Ectodermal cell (in vitro differentiated cells): ENCODE data around the gene DDR2.

Experiments used
- H3K27ac ChIP-seq: 2 replicates; pipeline ENCODE4 v1.7.0; 2013; ENCODE audit warnings: mild to moderate bottlenecking, low read depth, low read length; ENCODE audit not compliant: insufficient read depth, poor library complexity, severe bottlenecking
- H3K27me3 ChIP-seq: 2 replicates; pipeline ENCODE4 v1.7.0; 2013; ENCODE audit warnings: mild to moderate bottlenecking, low read length; ENCODE audit not compliant: insufficient read depth, control insufficient read depth, poor library complexity, severe bottlenecking
- H3K36me3 ChIP-seq: one replicate; pipeline ENCODE4 v1.7.0; 2013; ENCODE audit warnings: low read length; ENCODE audit not compliant: control insufficient read depth, insufficient read depth
- H3K4me1 ChIP-seq: one replicate; pipeline ENCODE4 v1.7.0; 2013; ENCODE audit warnings: low read length; ENCODE audit not compliant: control insufficient read depth, insufficient read depth
- H3K4me3 ChIP-seq: 2 replicates; pipeline ENCODE4 v1.7.0; 2013; ENCODE audit warnings: low read depth, low read length, control low read depth; ENCODE audit not compliant: insufficient read depth
- H3K9me3 ChIP-seq: 2 replicates; pipeline ENCODE4 v1.7.0; 2013; ENCODE audit warnings: mild to moderate bottlenecking, low read length, moderate library complexity; ENCODE audit not compliant: control insufficient read depth
- WGBS, 2 experiments: methylation state at CpG; one replicate each; pipeline ENCODE4 v1.1.7; 2013; ENCODE audit warnings: missing lambda C conversion rate in 2 of 2; 5-methylcytosine and 5-hydroxymethylcytosine counted together

DDR2 gene

DNA sequence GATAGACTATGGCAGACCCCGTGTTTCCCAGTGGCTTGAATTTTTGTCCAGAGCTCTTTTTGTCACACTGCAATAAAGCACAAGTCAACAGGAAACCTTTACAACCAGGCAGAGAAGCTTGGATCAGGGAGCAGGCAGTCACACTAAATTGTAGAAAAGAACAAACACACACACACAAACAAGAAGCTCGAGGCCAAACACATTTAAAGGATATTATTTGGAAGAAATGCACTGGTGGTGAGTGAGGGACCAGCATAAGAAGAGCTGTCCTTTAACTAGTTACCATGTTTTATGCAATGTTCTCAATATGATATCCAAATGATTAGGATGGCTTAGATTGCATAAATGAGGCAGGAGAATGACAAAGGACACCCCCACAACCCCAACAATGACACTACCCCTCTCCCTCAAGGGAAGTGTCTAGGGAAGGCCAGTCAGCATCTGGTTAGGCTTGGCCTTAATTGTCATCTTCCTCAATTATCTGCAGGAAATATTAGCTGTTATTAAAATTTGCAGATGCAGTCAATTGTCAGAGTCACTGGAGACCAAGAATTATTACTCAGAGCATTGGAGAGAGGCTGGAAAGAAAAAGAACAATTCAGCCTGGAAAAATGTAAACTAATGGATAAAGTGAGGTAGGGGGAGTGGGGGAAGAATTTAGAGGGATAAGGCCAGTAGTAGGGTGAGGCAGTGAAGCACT lies 35.3 kb downstream of the DDR2 start:
- Histone ChIP-seq H3K36me3 (no peaks in the 10 kb centered on the region), H3K4me1 (peaks cover 8% of the 10 kb centered on the region), H3K27ac (no peak overlapping the region), H3K4me3 (no peak overlapping the region), H3K27me3 (no peaks in the 10 kb centered on the region), H3K9me3 (no peaks in the 10 kb centered on the region)
- WGBS, 2 experiments: 84 to 89% methylated on average over 1 of the region's 2 CpGs

DNA sequence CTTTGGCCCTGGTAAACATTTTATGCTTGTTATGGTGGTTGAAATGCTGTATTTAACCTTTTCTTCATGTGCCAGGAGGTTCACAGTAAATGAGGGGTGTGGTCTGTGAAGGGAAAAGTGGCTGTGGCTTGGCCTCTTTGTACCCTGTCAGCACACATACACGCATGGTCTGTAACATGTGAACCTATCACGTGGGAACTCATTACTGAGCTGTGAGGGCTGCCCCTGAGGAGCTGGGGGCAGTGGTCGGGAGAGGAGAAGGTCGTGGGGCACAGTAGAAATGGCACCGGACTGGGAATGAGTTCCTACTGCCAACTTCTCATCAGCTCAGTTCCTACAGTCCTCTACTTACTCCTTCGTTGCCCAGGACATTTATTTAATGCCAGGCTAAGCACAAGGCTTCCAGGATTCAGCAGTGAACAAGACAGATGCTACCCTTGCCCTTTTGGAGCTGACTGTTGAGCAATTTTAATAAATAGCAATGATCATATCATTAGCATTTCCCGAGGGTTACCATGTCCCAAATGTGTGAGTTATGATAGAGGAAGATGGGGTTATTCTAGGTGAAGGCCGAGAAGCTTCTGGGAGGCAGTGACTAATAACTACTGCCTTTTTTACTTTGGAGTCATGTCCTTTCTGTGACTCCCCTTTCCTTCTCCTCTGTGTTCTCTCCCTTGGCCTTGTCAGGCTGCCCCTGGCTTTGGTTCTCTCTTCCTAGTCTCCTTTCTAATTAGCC lies 38.8 kb downstream of the DDR2 start:
- 89 to 92% methylated on average over 8 of the region's 8 CpGs for WGBS, 2 experiments
- H3K4me3 ChIP-seq: no peak overlapping the region

DNA sequence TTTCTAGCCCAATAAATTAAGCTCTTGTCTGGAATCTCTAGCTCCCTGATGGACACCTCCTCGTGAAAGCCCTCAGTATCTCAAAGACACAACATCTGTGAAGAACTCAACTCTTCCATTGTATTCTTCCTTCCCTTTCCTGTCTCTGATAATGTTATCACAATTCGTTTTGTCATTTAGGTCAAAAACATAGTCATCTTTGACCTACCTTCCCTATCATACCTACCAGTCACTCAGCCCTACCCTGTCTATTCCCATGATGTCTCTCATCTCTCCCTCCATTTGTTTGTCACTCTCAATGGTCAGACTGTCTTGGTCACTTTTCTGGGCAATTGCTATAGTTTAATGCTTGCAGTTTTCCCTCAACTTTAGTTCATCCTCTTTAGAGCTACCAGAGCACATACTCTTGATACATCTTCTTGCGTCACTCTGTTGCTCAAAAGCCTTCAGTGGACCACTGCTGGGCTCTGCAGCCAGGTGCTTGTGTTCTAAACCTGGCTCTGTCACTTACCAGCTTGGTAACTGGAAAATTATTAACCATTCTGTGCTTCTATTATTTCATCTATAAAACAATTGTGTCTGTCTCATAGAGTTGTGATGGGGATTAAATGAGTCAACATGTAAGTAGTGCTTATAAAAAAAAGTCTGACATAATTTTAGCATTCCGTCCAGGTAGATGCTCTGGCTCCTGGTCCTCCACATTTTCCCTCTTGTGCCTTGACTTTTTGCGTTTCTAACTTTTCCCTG lies 39.6 kb downstream of the DDR2 start:
- WGBS, 2 experiments: 73 to 77% methylated on average over 5 of the region's 5 CpGs
- Histone ChIP-seq H3K9me3 (no peaks in the 10 kb centered on the region), H3K4me1 (no peaks in the 10 kb centered on the region), H3K27me3 (no peaks in the 10 kb centered on the region), H3K4me3 (no peak overlapping the region), H3K36me3 (no peaks in the 10 kb centered on the region), H3K27ac (no peak overlapping the region)

More for the DNA sequence above, 38.8 kb downstream of the DDR2 start:
- Histone ChIP-seq H3K9me3 (no peaks in the 10 kb centered on the region), H3K27me3 (no peaks in the 10 kb centered on the region), H3K4me1 (no peaks in the 10 kb centered on the region), H3K27ac (no peak overlapping the region), H3K36me3 (no peaks in the 10 kb centered on the region)

DNA sequence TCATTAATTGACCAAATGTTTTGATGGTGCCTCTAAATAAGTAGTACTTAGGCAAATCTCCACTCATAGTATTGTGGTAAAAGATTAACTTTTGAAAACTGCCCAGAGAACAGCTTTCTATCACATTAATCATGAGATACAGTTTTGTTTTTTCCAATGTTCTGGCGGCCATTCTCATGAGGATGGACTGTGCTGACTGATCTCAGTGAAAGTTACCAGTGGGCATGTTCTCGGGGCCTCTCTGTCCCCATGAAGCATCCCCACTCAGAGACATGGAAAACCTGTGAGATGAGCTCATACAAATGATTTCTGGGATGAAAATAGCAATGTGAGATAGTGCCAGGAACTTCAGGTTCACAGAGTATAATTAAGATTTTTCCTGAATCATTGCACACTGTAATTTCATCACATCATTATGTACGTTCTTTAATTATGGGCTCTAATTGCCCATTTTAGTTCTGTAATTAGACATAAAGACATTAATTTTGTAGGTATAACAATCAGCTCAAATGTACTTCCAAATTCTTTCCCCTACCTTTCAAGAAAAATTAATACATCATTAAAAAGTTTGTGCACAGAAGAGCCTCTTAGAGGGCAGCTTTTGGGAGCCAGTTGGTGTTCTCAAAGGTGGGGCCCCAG lies 40.5 kb downstream of the DDR2 start:
- H3K27ac ChIP-seq: no peak overlapping the region
- no peaks in the 10 kb centered on the region for H3K4me1 ChIP-seq
- WGBS, 2 experiments: 96 to 100% methylated on average over 3 of the region's 3 CpGs
- no peaks in the 10 kb centered on the region for H3K27me3 ChIP-seq
- no peak overlapping the region for H3K4me3 ChIP-seq
- H3K9me3 ChIP-seq: no peaks in the 10 kb centered on the region
- no peaks in the 10 kb centered on the region for H3K36me3 ChIP-seq

DNA sequence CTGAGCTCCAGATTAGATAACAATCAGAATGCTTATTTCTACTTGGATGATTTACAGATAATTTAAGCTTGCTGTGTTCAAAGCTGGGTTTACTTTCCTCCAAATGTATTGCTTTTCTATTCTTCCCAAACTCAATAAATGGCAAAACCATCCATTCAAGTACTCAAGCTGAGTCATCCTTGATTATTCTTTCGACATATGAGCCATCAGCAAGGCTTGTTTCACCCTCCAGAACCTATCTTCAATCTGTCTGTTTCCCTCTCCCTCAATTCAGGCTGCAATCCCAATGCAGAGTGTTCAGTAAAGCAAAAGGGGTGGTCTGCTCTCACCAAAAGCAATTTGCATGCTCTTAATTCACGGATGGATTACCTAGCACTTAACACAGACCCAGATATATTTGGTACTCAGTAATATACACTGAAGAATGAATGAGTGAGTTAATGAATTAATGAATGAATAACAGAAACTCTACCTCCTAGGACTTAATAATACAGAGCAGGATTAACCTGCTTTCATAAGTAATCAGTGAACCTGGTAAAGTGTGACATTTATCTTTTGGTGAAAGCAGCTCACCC lies 41.9 kb downstream of the DDR2 start:
- H3K27ac ChIP-seq: no peak overlapping the region
- WGBS, 2 experiments: 88 to 100% methylated on average over 1 to 2 of the region's 2 CpGs
- no peaks in the 10 kb centered on the region for H3K36me3 ChIP-seq
- no peak overlapping the region for H3K4me3 ChIP-seq
- no peaks in the 10 kb centered on the region for H3K9me3 ChIP-seq
- H3K4me1 ChIP-seq: no peaks in the 10 kb centered on the region
- H3K27me3 ChIP-seq: no peaks in the 10 kb centered on the region

DNA sequence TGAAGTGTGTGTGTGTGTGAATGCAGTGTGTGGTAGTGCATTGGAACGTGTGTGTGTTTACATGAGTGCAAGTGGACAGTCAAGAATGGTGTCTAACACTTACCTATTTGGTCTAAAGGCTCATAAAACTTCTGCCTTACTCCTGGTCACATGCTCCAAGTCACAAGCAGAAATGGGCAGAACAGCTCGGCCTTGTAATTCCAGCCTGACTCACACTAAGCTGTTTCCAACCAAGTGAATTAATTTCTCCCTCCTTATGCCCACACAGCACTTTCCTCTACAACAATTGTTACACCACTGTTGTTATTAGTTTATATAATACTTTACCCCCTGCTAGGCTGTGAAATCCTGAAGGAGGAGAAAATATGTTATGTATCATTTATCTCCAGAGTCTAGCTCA lies 43.8 kb downstream of the DDR2 start:
- Histone ChIP-seq H3K27me3 (no peaks in the 10 kb centered on the region), H3K4me3 (no peak overlapping the region), H3K9me3 (no peaks in the 10 kb centered on the region), H3K27ac (no peak overlapping the region), H3K4me1 (no peaks in the 10 kb centered on the region), H3K36me3 (no peaks in the 10 kb centered on the region)
- 83 to 89% methylated on average over 2 of the region's 2 CpGs for WGBS, 2 experiments

DNA sequence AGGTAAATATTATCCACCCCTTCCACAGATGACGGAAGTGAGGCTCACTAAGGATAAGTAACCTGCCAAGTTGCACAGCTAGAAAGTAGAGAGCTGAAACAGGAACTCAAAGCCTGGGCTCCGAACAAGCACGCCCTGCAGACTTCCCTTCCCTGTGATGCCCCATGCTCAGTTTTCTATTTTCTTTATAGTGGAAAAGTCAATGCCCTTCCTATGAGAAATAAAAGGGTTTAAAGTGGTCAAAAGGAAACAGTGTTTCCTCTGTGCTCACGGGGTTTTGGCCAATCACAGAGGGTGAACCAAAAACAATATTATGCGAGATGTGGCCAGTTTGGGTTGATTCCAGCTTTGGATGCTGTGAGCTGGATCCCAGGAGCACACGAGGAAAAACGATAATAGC lies 44.5 kb downstream of the DDR2 start:
- Histone ChIP-seq H3K27ac (no peak overlapping the region), H3K27me3 (no peaks in the 10 kb centered on the region), H3K4me1 (no peaks in the 10 kb centered on the region), H3K9me3 (no peaks in the 10 kb centered on the region), H3K4me3 (no peak overlapping the region), H3K36me3 (no peaks in the 10 kb centered on the region)
- 94 to 95% methylated on average over 7 of the region's 7 CpGs for WGBS, 2 experiments

DNA sequence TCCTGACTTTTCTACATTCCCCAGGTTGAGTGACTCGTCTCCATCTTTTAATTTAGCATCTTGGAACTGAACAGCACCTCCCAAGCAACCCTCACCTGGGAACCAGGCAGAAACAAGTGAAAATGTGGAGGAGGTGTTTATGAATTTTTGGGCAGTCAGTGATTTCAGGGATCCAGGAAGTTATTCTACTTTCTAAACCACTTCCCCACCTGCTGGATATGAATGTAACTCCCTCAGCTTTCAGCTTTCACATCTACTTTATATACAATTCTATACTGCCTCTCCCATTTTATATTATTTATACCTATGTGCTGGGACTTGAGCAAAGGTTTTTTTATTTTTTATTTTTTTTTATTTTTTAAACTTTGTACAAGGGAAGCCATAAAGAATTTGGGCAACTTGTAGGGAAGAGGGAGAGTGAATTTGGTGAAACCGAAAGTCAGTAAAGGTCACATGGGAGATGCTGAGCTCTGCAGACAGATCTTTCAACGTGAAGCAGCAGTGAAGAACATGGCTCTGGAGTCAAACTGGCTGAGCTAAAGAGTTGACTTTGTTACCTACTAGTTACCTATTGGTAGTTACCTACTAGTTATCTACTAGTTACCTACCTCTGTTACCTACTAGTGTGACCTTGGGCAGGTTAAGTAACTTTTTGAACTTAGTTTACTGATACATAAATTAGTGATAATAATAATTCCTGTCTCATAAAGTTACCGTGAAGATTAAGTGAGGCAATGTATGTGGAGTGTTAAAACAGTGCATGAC lies 45.5 kb downstream of the DDR2 start:
- 89% methylated on average over 3 to 4 of the region's 4 CpGs for WGBS, 2 experiments
- H3K27ac ChIP-seq: no peak overlapping the region
- H3K27me3 ChIP-seq: no peaks in the 10 kb centered on the region
- H3K9me3 ChIP-seq: no peaks in the 10 kb centered on the region
- H3K4me3 ChIP-seq: no peak overlapping the region
- H3K4me1 ChIP-seq: no peaks in the 10 kb centered on the region
- H3K36me3 ChIP-seq: no peaks in the 10 kb centered on the region

DNA sequence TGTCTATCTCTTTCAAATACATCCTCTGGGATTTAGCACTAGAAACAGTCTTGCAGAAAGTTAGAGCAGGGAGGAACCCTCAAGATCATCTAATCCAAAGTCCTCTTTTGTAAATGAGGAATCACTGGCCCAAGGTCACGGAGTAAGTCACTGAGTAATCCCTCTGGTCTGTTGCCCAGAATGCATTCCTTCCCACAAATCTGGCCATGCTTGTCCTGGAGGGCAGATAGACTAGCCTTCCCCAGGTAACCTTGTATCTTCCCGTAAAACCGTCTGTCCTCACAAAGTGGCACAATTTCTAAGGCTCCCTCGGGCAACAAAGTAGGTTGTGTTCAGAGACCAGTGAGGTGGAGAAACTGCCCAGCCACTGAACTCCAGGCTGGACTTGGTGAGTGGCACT lies 46.2 kb downstream of the DDR2 start:
- Histone ChIP-seq H3K27ac (no peak overlapping the region), H3K4me1 (no peaks in the 10 kb centered on the region)
- WGBS, 2 experiments: 90 to 96% methylated on average over 4 of the region's 4 CpGs

More for the DNA sequence above, 46.2 kb downstream of the DDR2 start:
- Histone ChIP-seq H3K27me3 (no peaks in the 10 kb centered on the region), H3K4me3 (no peak overlapping the region), H3K9me3 (no peaks in the 10 kb centered on the region), H3K36me3 (no peaks in the 10 kb centered on the region)
